ENCODE measurements around the gene DNAAF2. TPM values are rescaled to one million over a fixed set of nuclear protein-coding genes. Genes with fewer than 3 reads are reported as not detected.

Gene DNAAF2
- total and polyA plus RNA-seq, 2 of the 13 experiments (the other 11 are each of a cell fraction or from before 2014, with no cell fraction given): 6.1 to 13.6 TPM

- TF ChIP-seq ARID5B (CRISPR knock-in tag; IDR thresholded peaks at IDR 0.05) (no peak), PHF20 (CRISPR knock-in tag; IDR thresholded peaks at IDR 0.05) (no peak), KMT2A (CRISPR knock-in tag; IDR thresholded peaks at IDR 0.05) (no peak; the same call in 1 of the 2 replicates), RNF2 (conservative IDR thresholded peaks at IDR 0.05; ENCODE audit: low read depth) (peak; percentile 77), FOXO1 (CRISPR knock-in tag; IDR thresholded peaks at IDR 0.05) (no peak), GATAD2A (CRISPR knock-in tag; IDR thresholded peaks at IDR 0.05) (no peak), SAP130 (CRISPR knock-in tag; IDR thresholded peaks at IDR 0.05; ENCODE audit: low read depth) (peak; percentile 88), MYNN (CRISPR knock-in tag; IDR thresholded peaks at IDR 0.05; ENCODE audit: low read depth) (no peak), KDM6A (CRISPR knock-in tag; IDR thresholded peaks at IDR 0.05; ENCODE audit: low read depth) (no peak), ZNF430 (CRISPR knock-in tag; IDR thresholded peaks at IDR 0.05) (no peak; the same call in 1 of the 2 replicates), FOSL1 (CRISPR knock-in tag; IDR thresholded peaks at IDR 0.05; ENCODE audit: borderline replicate concordance) (no peak), SOX6 (IDR thresholded peaks at IDR 0.05) (no peak), SOX6 (CRISPR knock-in tag; IDR thresholded peaks at IDR 0.05) (peak; percentile 50), ZNF615 (CRISPR knock-in tag; IDR thresholded peaks at IDR 0.05; ENCODE audit: borderline replicate concordance) (no peak), HMG20B (CRISPR knock-in tag; conservative IDR thresholded peaks at IDR 0.05) (no peak), ZNF879 (CRISPR knock-in tag; IDR thresholded peaks at IDR 0.05) (peak; percentile 75), PITX1 (CRISPR knock-in tag; IDR thresholded peaks at IDR 0.05) (no peak), SALL1 (CRISPR knock-in tag; IDR thresholded peaks at IDR 0.05) (no peak; the same call in 1 of the 2 replicates), MED8 (CRISPR knock-in tag; IDR thresholded peaks at IDR 0.05; ENCODE audit: insufficient replicate concordance) (no peak), ZNF232 (CRISPR knock-in tag; IDR thresholded peaks at IDR 0.05; ENCODE audit: borderline replicate concordance) (no peak; the same call in 1 of the 2 replicates), LCORL (IDR thresholded peaks at IDR 0.05) (no peak), LCORL (CRISPR knock-in tag; IDR thresholded peaks at IDR 0.05) (peak; percentile 34; the same call in 1 of the 2 replicates), ZBTB39 (CRISPR knock-in tag; IDR thresholded peaks at IDR 0.05) (peak; percentile 82), ZNF460 (CRISPR knock-in tag; IDR thresholded peaks at IDR 0.05; ENCODE audit: borderline replicate concordance) (no peak)
Measured at GRCh38 chr14:49634547-49635334, at the start of gene DNAAF2 (continued).
